Activated T-cell treated with anti-CD3 and anti-CD28 coated beads, Interleukin-2, amount 50 U/mL, for 72 hours (primary cell): ENCODE results near the gene UBE2J2. TPM values are rescaled to one million over a fixed set of nuclear protein-coding genes. Genes with fewer than 3 reads are reported as not detected.

ENCODE experiments used
- ATAC-seq, 2 donors: fragments of 150-1000 bp; cut with Tn5 transposase; replicated peaks in 1 of 2; 2 replicates each; pipeline ENCODE4 v1.10.0; 2021; ENCODE audit warnings: moderate library complexity in 2 of 2, mild to moderate bottlenecking in 1 of 2
- DNase-seq, 2 donors: peaks; one replicate each; pipeline ENCODE4 v3.0.0; 2021 to 2022; ENCODE audit warnings: mixed read lengths in 1 of 2
- H3K27ac Mint-ChIP-seq: one replicate; pipeline ENCODE4 v1.8.0; 2022; ENCODE audit warnings: mild to moderate bottlenecking, moderate library complexity, mixed read lengths
- H3K27me3 Mint-ChIP-seq: one replicate; pipeline ENCODE4 v1.8.0; 2022; ENCODE audit warnings: low read depth, mixed read lengths
- H3K36me3 Mint-ChIP-seq, 2 donors: one replicate each; pipeline ENCODE4 v1.8.0; 2022; ENCODE audit warnings: mixed read lengths in 2 of 2, mild to moderate bottlenecking in 1 of 2; ENCODE audit not compliant: insufficient read depth in 2 of 2
- H3K4me1 Mint-ChIP-seq: one replicate; pipeline ENCODE4 v1.8.0; 2022; ENCODE audit warnings: low read depth, mixed read lengths
- H3K4me3 Mint-ChIP-seq, 2 donors: one replicate each; pipeline ENCODE4 v1.8.0; 2022; ENCODE audit warnings: mild to moderate bottlenecking in 2 of 2, mixed read lengths in 2 of 2, moderate library complexity in 2 of 2
- H3K9me3 Mint-ChIP-seq, 2 donors: one replicate each; pipeline ENCODE4 v1.8.0; 2022; ENCODE audit warnings: mixed read lengths in 2 of 2
- total RNA-seq, 2 donors: library from RNA; stranded (reverse); gene quantifications; one replicate each; pipeline ENCODE4 v1.2.3, GENCODE V29; 2022

Gene UBE2J2
- total RNA-seq, 2 donors from 2014 or later = 63.5 to 77.8 TPM

GRCh38 chr1:1306661-1307260, 33.1 kb upstream of the UBE2J2 start:
- DNase-seq (no peak), ATAC-seq (no peak)
- H3K27ac Mint-ChIP-seq = no peak overlapping the region
- H3K4me3 Mint-ChIP-seq = peak overlapping the region; percentile 87 to 92
- H3K9me3 Mint-ChIP-seq = no peaks in the 10 kb centered on the region
- H3K27me3 Mint-ChIP-seq = no peaks in the 10 kb centered on the region
- peaks cover 16% of the 10 kb centered on the region for H3K4me1 Mint-ChIP-seq
- no peaks in the 10 kb centered on the region for H3K36me3 Mint-ChIP-seq

GRCh38 chr1:1306070-1306660, 32.5 kb upstream of the UBE2J2 start:
- no peaks in the 10 kb centered on the region for H3K9me3 Mint-ChIP-seq
- H3K27ac Mint-ChIP-seq = no peak overlapping the region
- H3K4me1 Mint-ChIP-seq = peaks cover 16% of the 10 kb centered on the region
- H3K27me3 Mint-ChIP-seq = no peaks in the 10 kb centered on the region
- ATAC-seq (no peak), DNase-seq (peak in 1 of 2 donors; percentile 46)
- peak overlapping the region; percentile 87 to 92 for H3K4me3 Mint-ChIP-seq
- no peaks in the 10 kb centered on the region for H3K36me3 Mint-ChIP-seq

- Mint-ChIP-seq H3K27ac (no peak overlapping the region), H3K9me3 (no peaks in the 10 kb centered on the region), H3K4me1 (peaks cover 16% of the 10 kb centered on the region), H3K27me3 (no peaks in the 10 kb centered on the region), H3K36me3 (no peaks in the 10 kb centered on the region), H3K4me3 (peak overlapping the region; percentile 87 to 92)
- DNase-seq = peak; percentile 71 to 78
- ATAC-seq = peak; percentile 27 to 32
Measured at GRCh38 chr1:1305300-1306069, 31.8 kb upstream of the UBE2J2 start.

GRCh38 chr1:1304331-1305299, 31.0 kb upstream of the UBE2J2 start:
- peaks cover 16% of the 10 kb centered on the region for H3K4me1 Mint-ChIP-seq
- no peaks in the 10 kb centered on the region for H3K27me3 Mint-ChIP-seq
- no peak for ATAC-seq
- no peaks in the 10 kb centered on the region for H3K36me3 Mint-ChIP-seq
- no peak for DNase-seq
- H3K9me3 Mint-ChIP-seq = no peaks in the 10 kb centered on the region
- peak overlapping the region; percentile 15 for H3K27ac Mint-ChIP-seq
- H3K4me3 Mint-ChIP-seq = peak overlapping the region; percentile 87 to 92

GRCh38 chr1:1303736-1304135, 30.1 kb upstream of the UBE2J2 start:
- Mint-ChIP-seq H3K4me1 (peaks cover 16% of the 10 kb centered on the region), H3K27ac (no peak overlapping the region), H3K4me3 (no peak overlapping the region), H3K27me3 (no peaks in the 10 kb centered on the region), H3K36me3 (no peaks in the 10 kb centered on the region), H3K9me3 (no peaks in the 10 kb centered on the region)
- ATAC-seq (no peak), DNase-seq (no peak)

- DNase-seq = no peak
- no peak for ATAC-seq
- H3K27me3 Mint-ChIP-seq = no peaks in the 10 kb centered on the region
- H3K4me1 Mint-ChIP-seq = peaks cover 16% of the 10 kb centered on the region
- no peak overlapping the region for H3K4me3 Mint-ChIP-seq
- no peak overlapping the region for H3K27ac Mint-ChIP-seq
- no peaks in the 10 kb centered on the region for H3K36me3 Mint-ChIP-seq
- H3K9me3 Mint-ChIP-seq = no peaks in the 10 kb centered on the region
Measured at GRCh38 chr1:1302951-1303509, 29.4 kb upstream of the UBE2J2 start.

GRCh38 chr1:1302006-1302430, 28.4 kb upstream of the UBE2J2 start:
- no peak overlapping the region for H3K27ac Mint-ChIP-seq
- H3K4me3 Mint-ChIP-seq = no peak overlapping the region
- peaks cover 16% of the 10 kb centered on the region for H3K4me1 Mint-ChIP-seq
- no peak for DNase-seq
- no peaks in the 10 kb centered on the region for H3K27me3 Mint-ChIP-seq
- ATAC-seq = no peak
- H3K9me3 Mint-ChIP-seq = no peaks in the 10 kb centered on the region
- no peaks in the 10 kb centered on the region for H3K36me3 Mint-ChIP-seq

- Mint-ChIP-seq H3K4me1 (no peaks in the 10 kb centered on the region), H3K36me3 (no peaks in the 10 kb centered on the region), H3K27ac (no peak overlapping the region), H3K4me3 (no peak overlapping the region), H3K27me3 (no peaks in the 10 kb centered on the region), H3K9me3 (no peaks in the 10 kb centered on the region)
- DNase-seq (no peak), ATAC-seq (no peak)
Measured at GRCh38 chr1:1300352-1300739, 26.7 kb upstream of the UBE2J2 start.

GRCh38 chr1:1299686-1300351, 26.2 kb upstream of the UBE2J2 start:
- peak in 1 of 2 donors; percentile 42 for DNase-seq
- Mint-ChIP-seq H3K4me1 (no peaks in the 10 kb centered on the region), H3K9me3 (no peaks in the 10 kb centered on the region)

GRCh38 chr1:1298861-1299685, 25.4 kb upstream of the UBE2J2 start:
- no peaks in the 10 kb centered on the region for H3K9me3 Mint-ChIP-seq
- H3K36me3 Mint-ChIP-seq = no peaks in the 10 kb centered on the region
- no peak for ATAC-seq
- H3K4me1 Mint-ChIP-seq = no peaks in the 10 kb centered on the region
- H3K4me3 Mint-ChIP-seq = no peak overlapping the region
- no peak overlapping the region for H3K27ac Mint-ChIP-seq
- H3K27me3 Mint-ChIP-seq = no peaks in the 10 kb centered on the region
- no peak for DNase-seq

More at GRCh38 chr1:1299686-1300351, 26.2 kb upstream of the UBE2J2 start:
- Mint-ChIP-seq H3K36me3 (no peaks in the 10 kb centered on the region), H3K27ac (no peak overlapping the region), H3K4me3 (no peak overlapping the region), H3K27me3 (no peaks in the 10 kb centered on the region)
- ATAC-seq = peak; percentile 57 to 60

- Mint-ChIP-seq H3K9me3 (no peaks in the 10 kb centered on the region), H3K36me3 (peaks cover 0 to 1% of the 10 kb centered on the region in 2 donors), H3K4me1 (no peaks in the 10 kb centered on the region), H3K27ac (no peak overlapping the region), H3K27me3 (no peaks in the 10 kb centered on the region), H3K4me3 (no peak overlapping the region)
- no peak for DNase-seq
- ATAC-seq = no peak
Measured at GRCh38 chr1:1297802-1298424, 24.3 kb upstream of the UBE2J2 start.
